CD14-positive monocyte (primary cell): ENCODE measurements around the gene FFAR2. TPM values are rescaled to one million over a fixed set of nuclear protein-coding genes. Genes with fewer than 3 reads are reported as not detected.

Source experiments
- DNase-seq, 3 donors: peaks; one replicate each; pipeline ENCODE4 v3.0.0-alpha.2; 2011 to 2022
- H2AFZ ChIP-seq: 2 replicates; pipeline ENCODE4 v1.6.0; 2012; ENCODE audit warnings: mild to moderate bottlenecking, low read depth, low read length, inconsistent platforms; ENCODE audit not compliant: insufficient read depth, poor library complexity, severe bottlenecking
- H3K27ac ChIP-seq, 2 donors: 1 replicate in 1 of 2; 2 replicates in 1 of 2; pipeline ENCODE4 v1.5.1; 2012 to 2013; ENCODE audit warnings: low read length in 2 of 2, control low read depth in 1 of 2, inconsistent platforms in 1 of 2, low read depth in 1 of 2, mild to moderate bottlenecking in 1 of 2
- H3K27me3 ChIP-seq, 2 donors: one replicate each; pipeline versions ENCODE4 v1.6.0 to v1.6.1; 2011 to 2013; ENCODE audit warnings: low read length in 2 of 2; ENCODE audit not compliant: control insufficient read depth in 2 of 2, insufficient read depth in 2 of 2
- H3K36me3 ChIP-seq, 2 donors: replicated peaks in 1 of 2; 1 replicate in 1 of 2; 2 replicates in 1 of 2; pipeline versions ENCODE4 v1.5.1 to v1.6.1; 2012 to 2013; ENCODE audit warnings: low read length in 2 of 2, control low read depth in 1 of 2, inconsistent platforms in 1 of 2, mild to moderate bottlenecking in 1 of 2; ENCODE audit not compliant: insufficient read depth in 2 of 2, control insufficient read depth in 1 of 2
- H3K4me1 ChIP-seq, 2 donors: 1 replicate in 1 of 2; 2 replicates in 1 of 2; pipeline versions ENCODE4 v1.5.1 to v1.6.1; 2012 to 2013; ENCODE audit warnings: low read length in 2 of 2, control low read depth in 1 of 2, inconsistent platforms in 1 of 2, mild to moderate bottlenecking in 1 of 2, moderate library complexity in 1 of 2; ENCODE audit not compliant: insufficient read depth in 2 of 2, control insufficient read depth in 1 of 2
- H3K4me2 ChIP-seq: replicated peaks from 2 replicates; pipeline ENCODE3; 2012; ENCODE audit warnings: low read length, moderate library complexity, mild to moderate bottlenecking; ENCODE audit not compliant: poor library complexity, severe bottlenecking; ENCODE audit errors: extremely low read depth
- H3K4me3 ChIP-seq, 3 experiments: fragments of 200-600 bp in 1 of 3; sonication (generic) in 1 of 3; replicated peaks in 1 of 3; 1 replicate in 2 of 3; 2 replicates in 1 of 3; pipeline ENCODE4 v1.5.1; 2011 to 2013; ENCODE audit warnings: low read length in 3 of 3, mild to moderate bottlenecking in 3 of 3, control low read depth in 2 of 3, low read depth in 2 of 3, inconsistent platforms in 1 of 3, moderate library complexity in 1 of 3
- H3K79me2 ChIP-seq: 2 replicates; pipeline ENCODE4 v1.6.0; 2012; ENCODE audit warnings: mild to moderate bottlenecking, control low read depth, inconsistent platforms, low read length, moderate library complexity; ENCODE audit not compliant: insufficient read depth
- H3K9ac ChIP-seq: 2 replicates; pipeline ENCODE4 v1.6.0; 2017; ENCODE audit warnings: low read length, mild to moderate bottlenecking; ENCODE audit not compliant: insufficient read depth, poor library complexity, severe bottlenecking
- H3K9me3 ChIP-seq, 2 donors: replicated peaks in 1 of 2; 1 replicate in 1 of 2; 2 replicates in 1 of 2; pipeline versions ENCODE4 v1.5.1 to v1.6.1; 2012 to 2013; ENCODE audit warnings: low read length in 2 of 2, control low read depth in 1 of 2; ENCODE audit not compliant: control insufficient read depth in 1 of 2, insufficient read depth in 1 of 2
- H4K20me1 ChIP-seq: 2 replicates; pipeline ENCODE4 v1.6.0; 2012; ENCODE audit warnings: mild to moderate bottlenecking, low read length, control low read depth, moderate library complexity; ENCODE audit not compliant: insufficient read depth
- H3K27ac Mint-ChIP-seq, 7 donors: one replicate each; pipeline ENCODE4 v1.8.0; 2020; ENCODE audit warnings: mild to moderate bottlenecking in 7 of 7, mixed read lengths in 7 of 7, moderate library complexity in 6 of 7, inconsistent platforms in 2 of 7
- H3K27me3 Mint-ChIP-seq, 3 donors: one replicate each; pipeline ENCODE4 v1.8.0; 2021 to 2022; ENCODE audit warnings: low read depth in 3 of 3, mild to moderate bottlenecking in 3 of 3, mixed read lengths in 3 of 3, moderate library complexity in 3 of 3, inconsistent platforms in 1 of 3
- H3K36me3 Mint-ChIP-seq, 2 donors: one replicate each; pipeline ENCODE4 v1.8.0; 2020; ENCODE audit warnings: mixed read lengths in 2 of 2, inconsistent platforms in 1 of 2, mild to moderate bottlenecking in 1 of 2
- H3K4me1 Mint-ChIP-seq: one replicate; pipeline ENCODE4 v1.8.0; 2020; ENCODE audit warnings: mild to moderate bottlenecking, mixed read lengths
- H3K4me3 Mint-ChIP-seq, 2 donors: one replicate each; pipeline ENCODE4 v1.8.0; 2020; ENCODE audit warnings: mild to moderate bottlenecking in 2 of 2, mixed read lengths in 2 of 2, moderate library complexity in 1 of 2
- H3K9me3 Mint-ChIP-seq, 7 donors: one replicate each; pipeline ENCODE4 v1.8.0; 2020 to 2022; ENCODE audit warnings: mixed read lengths in 7 of 7, mild to moderate bottlenecking in 6 of 7, moderate library complexity in 6 of 7, inconsistent platforms in 2 of 7
- CTCF ChIP-seq: fragments of 200-600 bp; IDR thresholded peaks from one replicate; pipeline ENCODE4 v1.8.0; 2022; ENCODE audit warnings: antibody characterized with exemption, mild to moderate bottlenecking
- WGBS: methylation state at CpG from one replicate; pipeline ENCODE4 v1.1.5; 2013; ENCODE audit warnings: missing lambda C conversion rate; ENCODE audit not compliant: insufficient coverage; 5-methylcytosine and 5-hydroxymethylcytosine counted together
- intact Hi-C, 2 donors: fragments of 100-400 bp; cut with micrococcal nuclease; formaldehyde crosslinking; loops; one replicate each; pipeline versions ENCODE4 v1.15.0 to v1.15.1; 2023
- polyA plus RNA-seq, 3 donors: library from polyadenylated mRNA; depleted of rRNA in 1 of 3; unstranded in 2 of 3; stranded (reverse) in 1 of 3; fragments of 300-500 nt in 2 of 3; fragments of >200 nt in 1 of 3; fragmentation: Illumina TruSeq in 2 of 3; gene quantifications; 1 replicate in 2 of 3; 2 replicates in 1 of 3; pipeline ENCODE4 v1.2.3, GENCODE V29; 2012 to 2021

Gene FFAR2
- polyA plus RNA-seq, 3 donors: 5.7 to 38.7 (median 10.8) TPM

- H3K9me3 ChIP-seq: no peaks in the 10 kb centered on the region
- WGBS: 66% methylated on average over 4 of the region's 4 CpGs
- H2AFZ ChIP-seq: no peak overlapping the region
- no peaks in the 10 kb centered on the region for H3K36me3 ChIP-seq
- no peak overlapping the region for H3K4me3 ChIP-seq
- peak; percentile 43 for TF ChIP-seq CTCF
- H3K9ac ChIP-seq: no peak overlapping the region
- Mint-ChIP-seq H3K4me1 (no peaks in the 10 kb centered on the region), H3K27ac (no peak overlapping the region), H3K4me3 (no peak overlapping the region), H3K27me3 (peaks cover 0 to 5% (median 0%) of the 10 kb centered on the region in 3 donors), H3K36me3 (no peaks in the 10 kb centered on the region), H3K9me3 (no peaks in the 10 kb centered on the region)
- no peak overlapping the region for H3K27ac ChIP-seq
- intact Hi-C loops: no loop called here
- H4K20me1 ChIP-seq: no peaks in the 10 kb centered on the region
- no peak for DNase-seq
- H3K79me2 ChIP-seq: no peaks in the 10 kb centered on the region
- no peak overlapping the region for H3K4me2 ChIP-seq
- no peaks in the 10 kb centered on the region for H3K27me3 ChIP-seq
- H3K4me1 ChIP-seq: no peaks in the 10 kb centered on the region
Observed at GRCh38 chr19:35476149-35476548, 28.1 kb downstream of the FFAR2 start.

- Histone ChIP-seq H3K9me3 (no peaks in the 10 kb centered on the region), H2AFZ (no peak overlapping the region), H3K4me3 (no peak overlapping the region), H3K9ac (no peak overlapping the region), H3K4me1 (no peaks in the 10 kb centered on the region), H4K20me1 (no peaks in the 10 kb centered on the region), H3K36me3 (no peaks in the 10 kb centered on the region), H3K79me2 (no peaks in the 10 kb centered on the region), H3K27ac (no peak overlapping the region), H3K4me2 (no peak overlapping the region), H3K27me3 (no peaks in the 10 kb centered on the region)
- Mint-ChIP-seq H3K27ac (no peak overlapping the region), H3K4me1 (no peaks in the 10 kb centered on the region), H3K4me3 (no peak overlapping the region), H3K27me3 (peaks cover 6 to 8% (median 8%) of the 10 kb centered on the region in 3 donors), H3K36me3 (no peaks in the 10 kb centered on the region), H3K9me3 (peaks cover 0 to 1% (median 0%) of the 10 kb centered on the region in 7 donors)
- 89% methylated on average over 2 of the region's 21 CpGs for WGBS
- no peak for DNase-seq
- intact Hi-C loops: no loop called here
- no peak for TF ChIP-seq CTCF
Observed at GRCh38 chr19:35478794-35479677, 31.0 kb downstream of the FFAR2 start.
